C4-2B (cell line): ENCODE measurements around the gene DPY19L2.
"Not testable (repeated sequence)": the region's sequence is repeated elsewhere in the genome, so short reads cannot be mapped to it uniquely, and the experiment has no call there.

Experiments
- CTCF ChIP-seq: fragments of 450-650 bp; conservative IDR thresholded peaks from 2 replicates; pipeline ENCODE4 v1.5.1; 2017; ENCODE audit warnings: mild to moderate bottlenecking
- ZFX ChIP-seq: fragments of 450-650 bp; IDR thresholded peaks from 2 replicates; pipeline ENCODE4 v1.6.1; 2017

GRCh38 chr12:63680758-63681157, 12.5 kb upstream of the DPY19L2 start:
- TF ChIP-seq CTCF, ZFX: not testable (repeated sequence)
